Dermis blood vessel endothelial cell (primary cell): ENCODE results near the gene TIPARP. TPM values are rescaled to one million over a fixed set of nuclear protein-coding genes. Genes with fewer than 3 reads are reported as not detected.

Source experiments
- DNase-seq: peaks from one replicate; pipeline ENCODE4 v3.0.0; 2010
- total RNA-seq: library from RNA; depleted of rRNA; stranded (reverse); fragments of >200 nt; gene quantifications from 2 replicates; pipeline ENCODE4 v1.2.3, GENCODE V29; 2014

TIPARP gene
- total RNA-seq, 1 donor from 2014 or later, result 23.1 TPM

GRCh38 chr3:156742401-156742800 is 68.0 kb downstream of the TIPARP start:
- DNase-seq, result no peak

- DNase-seq, result no peak
Measured at GRCh38 chr3:156743859-156744258, 69.5 kb downstream of the TIPARP start.

- no peak for DNase-seq
Measured at GRCh38 chr3:156744631-156745030, 70.2 kb downstream of the TIPARP start.

GRCh38 chr3:156745766-156746165 is 71.4 kb downstream of the TIPARP start:
- DNase-seq, result no peak

GRCh38 chr3:156747046-156747445 is 72.7 kb downstream of the TIPARP start:
- DNase-seq, result no peak

- DNase-seq, result no peak
Measured at GRCh38 chr3:156749244-156749643, 74.9 kb downstream of the TIPARP start.

- DNase-seq, result no peak
Measured at GRCh38 chr3:156750191-156750873, 75.9 kb downstream of the TIPARP start.

GRCh38 chr3:156750874-156751245 is 76.5 kb downstream of the TIPARP start:
- no peak for DNase-seq

- DNase-seq, result peak; percentile 48
Measured at GRCh38 chr3:156751461-156752025, 77.2 kb downstream of the TIPARP start.

Other genes with a start within 250 kb of the TIPARP start
- 290 and 364 TPM in 2 replicates for gene SSR3, start 119.5 kb upstream of the TIPARP start, total RNA-seq
- 0.14 and 0.17 TPM in 2 replicates for gene LEKR1, start 151.8 kb downstream of the TIPARP start, total RNA-seq